ENCODE measurements around the gene SST. TPM values are rescaled to one million over a fixed set of nuclear protein-coding genes. Genes with fewer than 3 reads are reported as not detected.

SST gene
- total RNA-seq, 3 donors from 2014 or later (not counting 1 experiment from before 2014, with no cell fraction given), result not detected

DNA sequence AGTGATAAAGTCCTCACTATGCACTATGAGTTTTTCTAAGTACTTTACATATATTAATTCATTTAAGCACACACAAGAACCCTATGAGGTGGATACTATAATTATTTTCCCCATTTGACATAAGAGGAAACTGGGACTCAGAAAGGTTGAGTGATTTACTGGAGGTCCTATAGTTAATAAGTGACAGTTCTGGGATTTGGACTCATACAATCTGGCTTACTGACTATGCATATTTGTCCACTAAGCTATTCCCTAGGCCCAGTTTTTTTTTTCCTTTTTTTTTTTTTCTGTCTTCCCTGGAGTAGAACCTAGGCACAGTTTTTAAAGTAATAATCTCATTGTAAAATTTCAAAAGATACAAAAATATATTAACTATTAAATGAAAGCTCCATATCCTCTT, 38.5 kb upstream of the SST start:
- Mint-ChIP-seq H3K9me3 (no peaks in the 10 kb centered on the region), H3K27me3 (ENCODE audit: low read depth in 2 of 2) (peaks cover 2 to 9% of the 10 kb centered on the region in 2 donors), H3K4me1 (no peaks in the 10 kb centered on the region), H3K27ac (no peak overlapping the region), H3K36me3 (no peaks in the 10 kb centered on the region), H3K4me3 (no peak overlapping the region)
- no peak overlapping the region for H3K4me3 ChIP-seq (ENCODE audit: low read length)
- intact Hi-C loops (cut with micrococcal nuclease), result no loop called here
- H3K27ac ChIP-seq (ENCODE audit: low read length), result no peak overlapping the region
- no peak for ATAC-seq
- no peaks in the 10 kb centered on the region for H3K36me3 ChIP-seq (ENCODE audit: control insufficient read depth, insufficient read depth, low read length)
- no peaks in the 10 kb centered on the region for H3K27me3 ChIP-seq (ENCODE audit: control insufficient read depth, insufficient read depth, low read length)
- DNase-seq, result no peak
- no peaks in the 10 kb centered on the region for H3K9me3 ChIP-seq (ENCODE audit: control insufficient read depth, insufficient read depth, low read length)
- TF ChIP-seq, protein P1, sequence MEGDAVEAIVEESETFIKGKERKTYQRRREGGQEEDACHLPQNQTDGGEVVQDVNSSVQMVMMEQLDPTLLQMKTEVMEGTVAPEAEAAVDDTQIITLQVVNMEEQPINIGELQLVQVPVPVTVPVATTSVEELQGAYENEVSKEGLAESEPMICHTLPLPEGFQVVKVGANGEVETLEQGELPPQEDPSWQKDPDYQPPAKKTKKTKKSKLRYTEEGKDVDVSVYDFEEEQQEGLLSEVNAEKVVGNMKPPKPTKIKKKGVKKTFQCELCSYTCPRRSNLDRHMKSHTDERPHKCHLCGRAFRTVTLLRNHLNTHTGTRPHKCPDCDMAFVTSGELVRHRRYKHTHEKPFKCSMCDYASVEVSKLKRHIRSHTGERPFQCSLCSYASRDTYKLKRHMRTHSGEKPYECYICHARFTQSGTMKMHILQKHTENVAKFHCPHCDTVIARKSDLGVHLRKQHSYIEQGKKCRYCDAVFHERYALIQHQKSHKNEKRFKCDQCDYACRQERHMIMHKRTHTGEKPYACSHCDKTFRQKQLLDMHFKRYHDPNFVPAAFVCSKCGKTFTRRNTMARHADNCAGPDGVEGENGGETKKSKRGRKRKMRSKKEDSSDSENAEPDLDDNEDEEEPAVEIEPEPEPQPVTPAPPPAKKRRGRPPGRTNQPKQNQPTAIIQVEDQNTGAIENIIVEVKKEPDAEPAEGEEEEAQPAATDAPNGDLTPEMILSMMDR (IDR thresholded peaks at IDR 0.05), result no peak
- H3K4me1 ChIP-seq (ENCODE audit: control insufficient read depth, insufficient read depth, low read length), result no peaks in the 10 kb centered on the region

DNA sequence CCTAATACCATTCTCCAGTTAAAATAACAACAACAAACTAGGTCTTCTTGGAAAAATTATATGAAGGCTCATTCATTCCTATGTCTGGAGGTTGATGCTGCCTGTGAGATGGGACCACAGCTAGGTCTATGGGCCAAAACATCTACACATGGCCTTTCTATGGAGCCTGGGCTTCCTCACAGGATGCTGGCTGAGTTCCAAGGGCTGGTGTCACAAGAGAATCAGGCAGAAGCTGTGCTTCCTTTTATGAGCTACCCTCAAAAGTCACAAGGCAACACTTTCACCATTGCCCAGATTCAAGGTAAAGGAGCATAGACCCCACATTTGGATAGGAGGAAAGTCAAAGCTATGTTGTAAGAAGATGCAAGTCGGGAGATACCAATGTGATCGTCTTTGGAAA, 36.8 kb upstream of the SST start:
- Histone ChIP-seq H3K27ac (ENCODE audit: low read length) (no peak overlapping the region), H3K27me3 (ENCODE audit: control insufficient read depth, insufficient read depth, low read length) (no peaks in the 10 kb centered on the region), H3K36me3 (ENCODE audit: control insufficient read depth, insufficient read depth, low read length) (no peaks in the 10 kb centered on the region), H3K4me3 (ENCODE audit: low read length) (no peak overlapping the region), H3K9me3 (ENCODE audit: control insufficient read depth, insufficient read depth, low read length) (no peaks in the 10 kb centered on the region), H3K4me1 (ENCODE audit: control insufficient read depth, insufficient read depth, low read length) (no peaks in the 10 kb centered on the region)
- no peak overlapping the region for H3K27ac Mint-ChIP-seq
- DNase-seq, result no peak
- peaks cover 2 to 9% of the 10 kb centered on the region in 2 donors for H3K27me3 Mint-ChIP-seq (ENCODE audit: low read depth in 2 of 2)
- H3K4me3 Mint-ChIP-seq, result no peak overlapping the region
- intact Hi-C loops (cut with micrococcal nuclease), result no loop called here
- WGBS (ENCODE audit: insufficient coverage), result 89% methylated on average over 2 of the region's 2 CpGs
- no peak for ATAC-seq
- TF ChIP-seq, protein P1 (IDR thresholded peaks at IDR 0.05), result no peak
- H3K4me1 Mint-ChIP-seq, result no peaks in the 10 kb centered on the region
- no peaks in the 10 kb centered on the region for H3K36me3 Mint-ChIP-seq
- no peaks in the 10 kb centered on the region for H3K9me3 Mint-ChIP-seq

DNA sequence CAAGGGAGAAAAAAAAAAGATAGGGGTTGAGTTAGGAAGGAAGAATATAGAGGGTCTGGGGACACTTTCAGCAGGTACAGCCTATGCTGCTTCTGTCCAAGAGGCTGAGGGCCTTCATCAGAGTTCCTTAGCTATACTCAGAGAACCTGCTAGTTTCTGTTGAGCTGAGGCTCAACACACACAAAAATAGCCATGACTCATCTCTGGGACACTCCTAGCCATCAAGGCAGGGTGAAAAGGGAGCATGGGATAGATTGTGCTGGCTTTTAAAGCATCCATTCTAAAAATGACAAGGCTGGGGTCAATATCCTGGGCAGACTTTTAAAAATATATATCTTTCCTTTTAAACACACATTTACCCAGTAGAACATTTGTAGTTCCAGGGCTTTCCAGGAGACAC, 35.0 kb upstream of the SST start:
- intact Hi-C loops (cut with micrococcal nuclease), result no loop called here
- no peak for DNase-seq
- ATAC-seq, result no peak

DNA sequence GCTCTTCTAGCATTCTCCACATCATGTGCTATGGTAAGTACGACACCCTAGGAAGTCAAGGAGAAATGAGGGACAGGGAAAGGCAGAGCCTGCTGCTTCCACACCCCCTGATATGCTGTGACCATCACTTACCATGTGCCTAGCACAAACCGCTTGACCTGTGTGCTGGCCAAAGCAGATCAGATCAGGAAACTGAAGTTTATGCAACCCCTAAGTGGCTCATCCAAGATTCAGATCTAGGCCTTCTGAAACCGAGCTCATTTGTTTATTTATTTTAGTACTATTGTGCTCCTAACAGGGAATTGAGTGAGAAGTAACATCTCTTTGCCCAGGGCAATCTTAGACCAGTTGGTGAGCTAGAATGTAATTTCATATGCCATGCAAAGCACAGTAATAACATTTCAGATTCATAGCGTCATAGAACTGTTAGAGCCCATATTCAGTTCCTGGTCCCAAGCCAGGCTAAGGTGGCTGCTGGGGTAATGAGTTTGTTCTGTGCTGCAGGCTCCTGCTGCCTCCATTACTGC, 32.4 kb upstream of the SST start, which contains the start of gene RTP2:
Gene RTP2, minus strand, starts transcription at position 51 of the 527 bp plus-strand sequence. CDS start 429 bp downstream, outside the sequence.
- H3K9me3 Mint-ChIP-seq, result no peaks in the 10 kb centered on the region
- TF ChIP-seq, protein P1 (IDR thresholded peaks at IDR 0.05), result no peak
- no peak for ATAC-seq
- Histone ChIP-seq H3K27ac (ENCODE audit: low read length) (no peak within 1 kb of the TSS), H3K9me3 (ENCODE audit: control insufficient read depth, insufficient read depth, low read length) (no peaks in the 10 kb centered on the region), H3K27me3 (ENCODE audit: control insufficient read depth, insufficient read depth, low read length) (no peaks in the 10 kb centered on the region), H3K4me1 (ENCODE audit: control insufficient read depth, insufficient read depth, low read length) (no peaks in the 10 kb centered on the region), H3K36me3 (ENCODE audit: control insufficient read depth, insufficient read depth, low read length) (no peaks in the 10 kb centered on the region), H3K4me3 (ENCODE audit: low read length) (no peak within 1 kb of the TSS)
- intact Hi-C loops (cut with micrococcal nuclease), result no loop called here
- H3K36me3 Mint-ChIP-seq, result no peaks in the 10 kb centered on the region
- peaks cover 5 to 9% of the 10 kb centered on the region in 2 donors for H3K27me3 Mint-ChIP-seq (ENCODE audit: low read depth in 2 of 2)
- WGBS (ENCODE audit: insufficient coverage), result 69% methylated on average over 4 of the region's 4 CpGs
- H3K27ac Mint-ChIP-seq, result no peak within 1 kb of the TSS
- no peak for DNase-seq
- H3K4me3 Mint-ChIP-seq, result no peak within 1 kb of the TSS
- H3K4me1 Mint-ChIP-seq, result no peaks in the 10 kb centered on the region

More for the DNA sequence above, 35.0 kb upstream of the SST start:
- Histone ChIP-seq H3K36me3 (ENCODE audit: control insufficient read depth, insufficient read depth, low read length) (no peaks in the 10 kb centered on the region), H3K9me3 (ENCODE audit: control insufficient read depth, insufficient read depth, low read length) (no peaks in the 10 kb centered on the region), H3K27me3 (ENCODE audit: control insufficient read depth, insufficient read depth, low read length) (no peaks in the 10 kb centered on the region), H3K4me1 (ENCODE audit: control insufficient read depth, insufficient read depth, low read length) (no peaks in the 10 kb centered on the region), H3K4me3 (ENCODE audit: low read length) (no peak overlapping the region), H3K27ac (ENCODE audit: low read length) (no peak overlapping the region)
- TF ChIP-seq, protein P1 (IDR thresholded peaks at IDR 0.05), result no peak
- Mint-ChIP-seq H3K4me1 (no peaks in the 10 kb centered on the region), H3K4me3 (no peak overlapping the region), H3K36me3 (no peaks in the 10 kb centered on the region), H3K27ac (no peak overlapping the region), H3K9me3 (no peaks in the 10 kb centered on the region), H3K27me3 (ENCODE audit: low read depth in 2 of 2) (peaks cover 2 to 9% of the 10 kb centered on the region in 2 donors)

Data from natural killer cell (primary cell).